ENCODE results near the gene BRIX1. TPM values are rescaled to one million over a fixed set of nuclear protein-coding genes. Genes with fewer than 3 reads are reported as not detected.
A peak's percentile ranks its signal among the peaks of the same experiment; 100 is the strongest.

BRIX1 gene
- 25.4 TPM for total RNA-seq
- long read RNA-seq, transcript BRIX1-201 (10 exons, 1,926 nt) = major isoform, 133 of 151 reads
- long read RNA-seq, partial matches to known transcripts = 0 of 151 reads
- long read RNA-seq, other reads (novel, unspliced or antisense) = 15 of 151 reads

DNA sequence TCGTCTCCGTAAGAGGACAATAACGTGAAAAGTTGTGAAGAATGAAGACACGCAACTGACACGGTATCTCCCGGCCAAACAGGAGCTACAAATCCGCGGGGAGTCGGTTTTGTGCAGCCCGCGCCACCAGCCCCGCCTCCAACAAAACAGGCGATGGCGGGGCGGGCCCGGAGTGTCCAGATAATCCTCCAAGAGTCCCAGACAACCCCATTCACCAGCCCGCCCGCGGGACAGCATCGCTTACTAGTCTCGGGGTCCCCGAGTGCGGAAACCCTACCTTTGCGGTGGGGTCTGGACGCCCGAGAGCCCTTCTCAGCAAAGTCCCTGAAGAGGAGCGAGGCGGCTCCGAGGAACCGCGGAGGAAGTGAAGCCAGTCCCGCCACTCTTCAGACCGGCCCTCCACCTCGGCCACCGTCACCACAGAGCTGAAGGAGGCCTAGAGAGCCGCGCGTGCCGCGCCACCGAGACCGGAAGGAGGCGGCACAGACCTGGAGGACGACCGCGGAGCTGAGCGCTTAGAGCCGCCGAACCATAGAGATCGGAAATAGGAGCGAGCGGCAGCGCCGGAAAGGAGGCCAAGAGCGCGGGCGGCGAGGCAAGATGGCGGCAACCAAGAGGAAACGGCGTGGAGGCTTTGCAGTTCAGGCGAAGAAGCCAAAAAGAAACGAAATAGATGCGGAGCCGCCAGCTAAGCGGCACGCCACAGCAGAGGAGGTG lies at the start of gene BRIX1, which contains the start of gene RAD1:
TSS of gene BRIX1 (plus strand) at position 573 of the 717 bp plus-strand sequence. CDS start at position 601, 28 bp downstream.
TSS of gene RAD1 (minus strand) at position 366 of the 717 bp plus-strand sequence. CDS start 612 bp downstream, outside the sequence.
- DNase-seq (ENCODE audit: low spot score) = peak; percentile 99

GRCh38 chr5:34866989-34867471 lies 48.5 kb upstream of the BRIX1 start:
- no peak for DNase-seq (ENCODE audit: low spot score)

DNA sequence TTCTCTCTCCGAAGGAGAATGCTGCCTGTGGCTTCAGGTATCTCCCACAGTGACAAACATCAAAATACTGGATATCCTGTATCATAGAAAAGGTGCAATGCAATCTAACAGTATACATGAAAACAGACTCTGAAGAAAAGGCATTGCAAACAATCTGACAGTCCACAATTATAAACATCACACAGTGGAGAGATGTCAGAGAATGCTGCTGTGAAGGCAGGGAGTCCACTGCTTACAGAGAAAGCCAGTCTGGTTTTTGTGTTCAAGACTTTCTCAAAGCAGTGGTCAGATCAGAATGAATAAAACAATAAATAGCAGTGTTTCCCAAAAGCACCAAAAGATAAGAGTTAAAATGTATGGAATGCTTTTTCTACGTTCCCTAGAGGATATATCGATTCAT lies 47.9 kb upstream of the BRIX1 start:
- no peak for DNase-seq (ENCODE audit: low spot score)

GRCh38 chr5:34868791-34869190 lies 46.7 kb upstream of the BRIX1 start:
- no peak for DNase-seq (ENCODE audit: low spot score)

DNA sequence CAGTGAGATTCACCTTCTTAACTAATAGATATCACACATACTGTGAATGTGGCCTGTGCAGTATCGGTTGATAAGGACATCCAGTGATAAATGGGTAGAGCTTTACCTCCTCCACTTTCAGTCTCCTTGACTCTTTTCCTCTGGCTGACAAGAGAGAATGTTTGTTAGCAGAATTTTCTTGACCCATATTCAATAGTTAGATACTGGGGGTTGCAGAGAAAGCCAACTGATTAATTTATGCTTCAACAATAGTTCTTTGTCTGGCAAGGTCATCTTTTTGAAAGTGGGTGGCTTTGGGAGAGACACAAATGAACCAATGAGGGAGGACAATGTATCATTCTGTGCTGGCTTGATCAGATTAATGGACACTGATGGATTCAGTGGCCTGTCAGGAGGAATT lies 46.3 kb upstream of the BRIX1 start:
- no peak for DNase-seq (ENCODE audit: low spot score)

GRCh38 chr5:34870382-34870781 lies 45.1 kb upstream of the BRIX1 start:
- no peak for DNase-seq (ENCODE audit: low spot score)

- DNase-seq (ENCODE audit: low spot score) = no peak
Observed at GRCh38 chr5:34876275-34876674, 39.2 kb upstream of the BRIX1 start.

DNA sequence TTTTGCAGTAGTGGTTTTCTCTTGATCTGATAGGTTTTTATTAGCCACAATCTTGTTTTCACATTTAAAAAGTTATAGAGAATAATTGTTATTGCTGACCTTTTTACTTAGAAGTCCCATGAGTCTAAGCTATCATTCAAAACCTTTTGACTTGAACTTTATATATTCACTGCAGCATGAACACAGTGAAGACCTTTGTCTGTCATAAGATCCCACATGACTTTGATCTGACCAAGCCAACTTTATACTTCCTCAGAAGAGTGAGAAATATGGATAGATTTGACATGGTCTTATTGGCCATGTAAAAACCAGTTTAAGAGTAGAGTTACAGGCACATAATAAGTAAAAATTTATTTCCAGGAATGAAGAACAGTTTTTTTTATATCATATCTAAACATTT lies 34.3 kb upstream of the BRIX1 start:
- no peak for DNase-seq (ENCODE audit: low spot score)

GRCh38 chr5:34886392-34887119 lies 29.0 kb upstream of the BRIX1 start:
- DNase-seq (ENCODE audit: low spot score) = no peak

- DNase-seq (ENCODE audit: low spot score) = no peak
Observed at GRCh38 chr5:34889394-34889793, 26.1 kb upstream of the BRIX1 start.

DNA sequence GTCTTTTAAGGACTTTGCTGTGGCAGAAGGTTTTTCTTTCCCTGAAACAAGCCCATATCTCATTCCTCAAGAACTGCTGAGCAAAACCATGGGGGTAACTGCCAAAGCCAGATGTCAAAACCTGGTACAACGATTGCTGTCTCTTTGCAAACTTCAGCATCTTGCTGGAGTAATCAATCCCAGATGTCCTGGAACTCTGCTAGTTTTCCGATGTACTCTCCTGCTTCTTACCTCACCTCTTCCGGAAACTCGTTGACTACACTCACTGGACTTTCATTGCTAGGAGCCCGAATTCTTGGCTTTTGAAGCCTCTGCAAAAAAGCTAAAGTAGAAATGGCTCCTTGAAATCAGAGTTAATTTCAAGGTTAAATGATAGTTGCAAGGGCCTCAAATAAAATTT lies 23.5 kb upstream of the BRIX1 start:
- DNase-seq (ENCODE audit: low spot score) = no peak

GRCh38 chr5:34892414-34892813 lies 23.1 kb upstream of the BRIX1 start:
- no peak for DNase-seq (ENCODE audit: low spot score)

DNA sequence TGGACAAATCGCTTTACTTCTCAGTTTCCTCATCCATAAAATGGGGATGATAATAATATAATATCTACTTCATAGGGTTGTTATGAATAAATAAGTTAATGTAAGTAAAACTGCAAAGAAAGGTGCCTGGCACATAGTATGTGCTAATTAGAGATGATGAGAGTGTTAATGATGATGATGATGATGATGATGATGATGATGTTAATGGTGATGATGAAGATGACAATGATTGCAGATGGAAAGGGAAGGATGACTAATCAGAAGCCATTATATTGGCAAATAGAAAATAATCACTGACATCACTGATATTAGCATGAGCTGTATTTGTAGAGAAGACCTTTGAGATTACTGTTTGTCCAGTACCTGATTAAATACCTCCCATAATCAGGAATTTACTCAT lies 20.8 kb upstream of the BRIX1 start:
- no peak for DNase-seq (ENCODE audit: low spot score)

DNA sequence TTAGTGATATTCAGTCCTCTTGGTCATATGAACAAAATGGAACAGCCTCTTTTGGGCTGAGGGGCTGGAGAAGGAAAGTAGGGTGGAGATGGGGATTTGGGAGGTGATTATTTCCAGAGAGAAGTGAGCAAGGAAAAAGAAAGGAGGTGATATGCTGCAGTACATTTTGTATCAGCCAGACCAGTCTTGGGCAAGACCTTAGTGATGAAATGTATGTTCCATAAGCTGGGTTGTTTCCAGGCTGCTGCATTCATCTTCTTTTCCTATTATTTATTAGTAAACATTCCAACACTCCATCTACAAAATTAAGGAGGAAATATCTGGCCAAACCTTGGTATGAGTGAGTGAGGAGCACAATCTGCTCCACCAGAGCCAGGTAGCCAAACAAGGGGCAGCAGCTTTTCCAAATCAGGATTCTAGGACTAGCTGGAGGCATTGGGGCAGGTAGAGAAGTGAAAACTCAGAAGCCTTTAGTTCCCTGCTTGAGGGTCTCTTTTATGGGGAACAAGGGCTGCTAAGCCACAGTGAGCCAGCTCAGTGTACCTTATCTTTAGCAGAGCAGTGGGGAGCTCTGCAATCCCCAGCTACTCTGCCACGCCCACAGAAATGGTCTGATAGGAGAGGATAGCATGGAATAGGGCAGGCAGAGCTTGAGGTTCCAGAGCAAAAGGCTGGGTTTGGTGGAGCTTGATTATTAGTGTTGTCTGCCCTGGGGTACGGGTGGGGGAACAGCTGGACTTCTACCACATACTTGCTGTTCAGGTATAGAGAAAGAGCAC lies 19.7 kb upstream of the BRIX1 start:
- no peak for DNase-seq (ENCODE audit: low spot score)

DNA sequence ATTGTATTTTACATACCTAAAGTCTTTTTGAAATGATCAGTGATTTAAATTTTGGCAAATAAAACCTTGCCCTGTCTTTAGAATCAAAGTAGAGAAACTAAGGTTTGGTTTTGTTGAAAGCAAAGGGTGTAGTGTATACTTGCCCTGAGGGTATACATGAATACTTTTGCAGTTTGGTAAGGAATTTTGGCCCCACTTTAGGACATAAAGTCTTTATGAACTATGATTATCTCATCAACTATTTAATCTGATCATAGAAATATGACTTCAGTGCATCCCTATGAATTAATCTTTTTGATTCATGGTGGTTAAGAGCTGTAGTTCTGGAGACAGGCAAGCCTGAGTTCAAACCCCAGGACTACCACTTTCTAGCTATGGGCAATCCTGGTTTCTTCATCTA lies 17.9 kb upstream of the BRIX1 start:
- no peak for DNase-seq (ENCODE audit: low spot score)

DNA sequence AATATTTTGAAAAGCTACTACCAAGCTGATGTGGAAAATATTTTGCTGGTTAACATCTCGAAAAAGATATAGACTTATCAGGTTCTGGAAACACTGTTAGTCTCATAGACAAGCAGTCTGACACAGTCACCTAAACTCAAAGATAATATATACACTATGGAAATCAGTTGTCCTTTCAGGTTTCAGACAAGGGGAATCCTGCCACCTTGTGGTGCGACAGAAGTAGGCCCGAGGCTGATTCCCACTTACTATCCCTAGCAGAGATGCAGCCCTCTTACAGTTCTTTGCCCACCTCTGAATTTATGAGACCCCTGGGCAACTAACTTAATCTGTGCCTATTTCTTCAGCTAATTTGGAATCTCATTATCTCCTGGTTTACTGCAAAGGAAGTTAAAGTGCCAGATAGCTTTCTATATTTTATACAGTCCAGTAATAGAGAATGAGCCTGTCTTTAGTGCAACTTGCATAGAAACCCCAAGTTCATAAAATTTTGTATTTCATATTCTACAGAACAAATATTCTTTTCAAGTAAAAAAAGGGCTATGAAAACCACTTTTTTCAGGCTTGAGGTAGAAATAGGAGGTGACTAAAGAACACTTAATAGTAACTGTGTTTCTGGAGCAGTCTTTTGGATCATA lies 17.1 kb upstream of the BRIX1 start:
- no peak for DNase-seq (ENCODE audit: low spot score)

- no peak for DNase-seq (ENCODE audit: low spot score)
Observed at GRCh38 chr5:34899066-34899465, 16.4 kb upstream of the BRIX1 start.

- DNase-seq (ENCODE audit: low spot score) = no peak
Observed at GRCh38 chr5:34900652-34901051, 14.9 kb upstream of the BRIX1 start.

- DNase-seq (ENCODE audit: low spot score) = no peak
Observed at GRCh38 chr5:34903260-34903659, 12.3 kb upstream of the BRIX1 start.

DNA sequence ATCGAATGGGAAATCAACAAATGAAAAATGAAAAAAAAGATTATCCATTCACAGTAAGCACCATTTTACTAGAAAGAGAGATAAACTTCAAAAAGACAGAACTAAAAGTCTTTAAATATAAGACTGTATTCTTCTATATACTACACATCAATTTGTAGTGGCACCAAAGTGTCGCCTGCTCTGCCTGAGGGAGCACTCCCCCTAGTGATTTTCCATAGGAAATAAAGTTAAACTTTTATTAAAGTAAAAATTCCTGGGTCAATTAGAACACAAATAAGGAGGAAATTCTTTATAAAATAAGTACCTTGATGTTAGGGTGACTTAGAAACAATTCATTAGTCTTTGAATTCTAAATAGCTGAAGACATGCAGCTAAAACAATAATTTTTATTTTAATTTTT lies 9.9 kb upstream of the BRIX1 start:
- no peak for DNase-seq (ENCODE audit: low spot score)

DNA sequence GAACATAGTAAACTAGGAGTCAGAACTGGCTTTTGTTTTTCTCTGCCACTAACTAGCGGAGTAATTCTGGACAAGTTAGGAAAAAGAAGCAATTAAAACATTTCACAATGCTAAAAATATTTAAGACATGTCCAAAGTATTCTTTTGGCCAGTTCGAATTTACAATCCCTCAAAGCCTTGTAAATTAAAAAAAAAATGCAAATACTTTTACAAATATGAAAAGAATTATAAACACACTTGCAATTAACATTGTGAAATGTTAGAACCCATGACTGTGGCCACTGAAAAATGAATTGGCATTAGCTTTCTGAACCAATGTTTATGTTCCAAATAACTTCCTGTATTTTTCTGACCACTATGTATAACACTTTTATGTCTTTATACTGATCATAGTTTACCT lies 2.4 kb upstream of the BRIX1 start:
- no peak for DNase-seq (ENCODE audit: low spot score)

All from mesenteric fat pad (tissue), 1 donor.